Fibroblast of skin of left biceps (primary cell): ENCODE results near the gene GALNT17.
"Not testable (repeated sequence)": the region's sequence is repeated elsewhere in the genome, so short reads cannot be mapped to it uniquely, and the experiment has no call there.

ENCODE experiments used
- DNase-seq, 2 experiments: peaks; one replicate each; pipeline ENCODE4 v3.0.0-alpha.2; 2013; ENCODE audit warnings: low read depth in 2 of 2

Gene GALNT17

GRCh38 chr7:71236230-71237105 is 104.5 kb downstream of the GALNT17 start:
- no peak for DNase-seq

- DNase-seq = no peak
These were observed 106.0 kb downstream of the GALNT17 start for GRCh38 chr7:71237945-71238344.

- DNase-seq = no peak
These were observed 106.8 kb downstream of the GALNT17 start for GRCh38 chr7:71238581-71239295.

- DNase-seq = no peak
These were observed 107.8 kb downstream of the GALNT17 start for GRCh38 chr7:71239586-71240268.

- DNase-seq = no peak
These were observed 111.9 kb downstream of the GALNT17 start for GRCh38 chr7:71243736-71244410.

- DNase-seq = no peak
These were observed 113.1 kb downstream of the GALNT17 start for GRCh38 chr7:71245038-71245437.

GRCh38 chr7:71251706-71252105 is 119.8 kb downstream of the GALNT17 start:
- no peak for DNase-seq

GRCh38 chr7:71254751-71255150 is 122.8 kb downstream of the GALNT17 start:
- no peak for DNase-seq

GRCh38 chr7:71255537-71256178 is 123.7 kb downstream of the GALNT17 start:
- DNase-seq = no peak

- DNase-seq = no peak
These were observed 129.1 kb downstream of the GALNT17 start for GRCh38 chr7:71261066-71261465.

- DNase-seq = not testable (repeated sequence)
These were observed 130.9 kb downstream of the GALNT17 start for GRCh38 chr7:71262834-71263233.

- no peak for DNase-seq
These were observed 132.1 kb downstream of the GALNT17 start for GRCh38 chr7:71264005-71264404.

GRCh38 chr7:71266912-71267311 is 135.0 kb downstream of the GALNT17 start:
- DNase-seq = no peak

GRCh38 chr7:71267734-71268469 is 136.0 kb downstream of the GALNT17 start:
- no peak for DNase-seq

- no peak for DNase-seq
These were observed 138.6 kb downstream of the GALNT17 start for GRCh38 chr7:71270558-71270957.

- no peak for DNase-seq
These were observed 139.3 kb downstream of the GALNT17 start for GRCh38 chr7:71271203-71271602.

GRCh38 chr7:71272509-71273490 is 140.9 kb downstream of the GALNT17 start:
- no peak for DNase-seq

GRCh38 chr7:71278257-71278656 is 146.3 kb downstream of the GALNT17 start:
- DNase-seq = no peak

GRCh38 chr7:71281261-71281660 is 149.3 kb downstream of the GALNT17 start:
- no peak for DNase-seq
